Mesendoderm (in vitro differentiated cells): ENCODE data around the gene NADSYN1. TPM values are rescaled to one million over a fixed set of nuclear protein-coding genes. Genes with fewer than 3 reads are reported as not detected.
A peak's percentile ranks its signal among the peaks of the same experiment; 100 is the strongest.

Experiments
- DNase-seq: peaks from one replicate; pipeline ENCODE4 v3.0.0; 2013
- H2AK5ac ChIP-seq: 2 replicates; pipeline ENCODE4 v1.6.1; 2013; ENCODE audit warnings: low read length, inconsistent platforms
- H2BK120ac ChIP-seq: 2 replicates; pipeline ENCODE4 v1.6.1; 2013; ENCODE audit warnings: low read depth, mild to moderate bottlenecking, low read length, moderate library complexity, mixed read lengths
- H2BK15ac ChIP-seq: replicated peaks from 2 replicates; pipeline ENCODE4 v1.6.1; 2013; ENCODE audit warnings: low read depth, mild to moderate bottlenecking, moderate library complexity
- H2BK5ac ChIP-seq: 2 replicates; pipeline ENCODE4 v1.6.1; 2013; ENCODE audit warnings: low read length, inconsistent platforms
- H3K18ac ChIP-seq: 2 replicates; pipeline ENCODE4 v1.6.1; 2013; ENCODE audit warnings: mild to moderate bottlenecking, low read length, mixed read lengths
- H3K23ac ChIP-seq: one replicate; pipeline ENCODE4 v1.6.1; 2013; ENCODE audit warnings: low read length
- H3K27ac ChIP-seq: 2 replicates; pipeline ENCODE4 v1.5.1; 2013; ENCODE audit warnings: low read depth, mild to moderate bottlenecking, inconsistent platforms, low read length, moderate library complexity
- H3K27me3 ChIP-seq: 2 replicates; pipeline ENCODE4 v1.6.1; 2013; ENCODE audit warnings: low read length, control low read depth, mild to moderate bottlenecking, inconsistent platforms; ENCODE audit not compliant: insufficient read depth, poor library complexity
- H3K36me3 ChIP-seq: 2 replicates; pipeline ENCODE4 v1.6.1; 2013; ENCODE audit warnings: low read length, inconsistent platforms; ENCODE audit not compliant: control insufficient read depth, insufficient read depth
- H3K4ac ChIP-seq: one replicate; pipeline ENCODE4 v1.6.1; 2013; ENCODE audit warnings: low read depth, mild to moderate bottlenecking, low read length, moderate library complexity
- H3K4me1 ChIP-seq: 2 replicates; pipeline ENCODE4 v1.6.1; 2013; ENCODE audit warnings: low read depth, low read length, inconsistent platforms; ENCODE audit not compliant: control insufficient read depth
- H3K4me2 ChIP-seq: 2 replicates; pipeline ENCODE4 v1.6.1; 2013; ENCODE audit warnings: low read length
- H3K4me3 ChIP-seq: 2 replicates; pipeline ENCODE4 v1.5.1; 2013; ENCODE audit warnings: mild to moderate bottlenecking, low read length
- H3K56ac ChIP-seq: one replicate; pipeline ENCODE4 v1.6.1; 2013; ENCODE audit warnings: low read length
- H3K79me1 ChIP-seq: 2 replicates; pipeline ENCODE4 v1.6.1; 2013; ENCODE audit warnings: low read length, inconsistent platforms
- H3K79me2 ChIP-seq: 2 replicates; pipeline ENCODE4 v1.6.1; 2013; ENCODE audit warnings: mild to moderate bottlenecking, low read length; ENCODE audit not compliant: control insufficient read depth, insufficient read depth
- H3K9ac ChIP-seq: 2 replicates; pipeline ENCODE4 v1.6.1; 2013; ENCODE audit warnings: low read length, inconsistent platforms
- H4K5ac ChIP-seq: one replicate; pipeline ENCODE4 v1.6.1; 2013; ENCODE audit warnings: low read length
- H4K8ac ChIP-seq: one replicate; pipeline ENCODE4 v1.6.1; 2013; ENCODE audit warnings: low read depth, mild to moderate bottlenecking, control low read depth, low read length, moderate library complexity
- WGBS: extraction: QIAGEN DNeasy Blood & Tissue Kit; methylation state at CpG from one replicate; pipeline ENCODE4 v1.1.7; 2013; ENCODE audit warnings: low lambda C conversion rate, missing lambda C conversion rate; ENCODE audit not compliant: insufficient coverage; ENCODE audit errors: extremely low coverage; 5-methylcytosine and 5-hydroxymethylcytosine counted together
- polyA plus RNA-seq, 2 experiments: library from polyadenylated mRNA; stranded (reverse); fragments of 200-250 nt; gene quantifications; one replicate each; pipeline ENCODE4 v1.2.3, GENCODE V29; 2013

The NADSYN1 gene
- polyA plus RNA-seq (2013, experiment 1 of 2): 20.2 TPM
- polyA plus RNA-seq (2013, experiment 2 of 2): 21.5 TPM

DNA sequence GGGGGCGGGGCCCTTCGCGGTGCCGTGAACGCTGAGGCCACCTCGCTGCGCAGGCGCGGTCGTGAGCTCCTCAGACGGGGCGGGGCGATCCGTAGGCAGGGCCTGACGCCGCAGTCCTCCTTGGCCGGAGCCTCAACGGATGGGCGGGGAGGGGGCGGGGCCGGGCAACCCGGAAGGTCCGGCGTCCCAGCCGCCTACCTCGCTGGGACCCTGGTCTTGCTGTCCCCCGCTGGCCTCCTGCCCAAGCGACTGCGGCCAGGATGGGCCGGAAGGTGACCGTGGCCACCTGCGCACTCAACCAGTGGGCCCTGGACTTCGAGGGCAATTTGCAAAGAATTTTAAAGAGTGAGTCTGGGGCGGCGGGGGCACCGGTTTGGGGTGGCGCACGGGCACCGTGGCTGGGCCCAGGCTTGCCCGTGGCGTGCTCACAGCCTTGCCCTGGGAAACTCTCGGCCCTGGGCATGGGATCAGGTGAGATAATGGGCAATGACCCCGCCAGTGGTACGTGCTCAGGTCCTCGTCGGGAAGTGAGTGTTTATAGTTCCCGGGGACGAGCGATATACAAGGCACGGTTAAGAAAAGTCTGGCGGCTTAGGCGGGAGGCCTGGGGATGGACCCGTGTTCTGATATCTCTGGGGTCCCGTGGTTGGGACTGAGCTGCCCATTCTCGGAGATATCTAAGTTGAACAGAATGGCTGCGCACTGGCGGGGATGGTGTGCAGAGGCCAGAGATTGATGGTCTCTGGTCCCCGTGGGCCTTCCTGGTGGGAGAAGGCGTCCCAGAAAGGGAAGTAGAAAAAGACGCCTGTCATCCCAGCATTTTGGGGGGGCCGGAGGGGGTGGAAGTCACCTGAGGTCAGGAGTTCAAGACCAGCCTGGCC, at the start of gene NADSYN1:
TSS of gene NADSYN1 (plus strand) at position 167 of the 881 bp plus-strand sequence. CDS start at position 261, 94 bp downstream.
- Histone ChIP-seq H3K4me3 (peak within 1 kb of the TSS; percentile 63), H2BK15ac (no peak within 1 kb of the TSS), H3K9ac (peak within 1 kb of the TSS; percentile 73), H3K79me1 (peaks cover 4% of the 10 kb centered on the region), H3K27ac (no peak within 1 kb of the TSS), H3K79me2 (peaks cover 6% of the 10 kb centered on the region), H3K23ac (no peak within 1 kb of the TSS), H2BK120ac (no peak within 1 kb of the TSS), H3K36me3 (no peaks in the 10 kb centered on the region), H3K56ac (peak within 1 kb of the TSS; percentile 88), H3K4ac (no peak within 1 kb of the TSS), H4K5ac (no peak within 1 kb of the TSS), H3K27me3 (no peaks in the 10 kb centered on the region), H4K8ac (no peak within 1 kb of the TSS), H2AK5ac (no peak within 1 kb of the TSS), H2BK5ac (no peak within 1 kb of the TSS), H3K18ac (peak within 1 kb of the TSS; percentile 35), H3K4me2 (peak within 1 kb of the TSS; percentile 73), H3K4me1 (no peaks in the 10 kb centered on the region)
- peak; percentile 96 for DNase-seq
- WGBS: no CpG with 5 or more reads among the region's 61 CpGs

DNA sequence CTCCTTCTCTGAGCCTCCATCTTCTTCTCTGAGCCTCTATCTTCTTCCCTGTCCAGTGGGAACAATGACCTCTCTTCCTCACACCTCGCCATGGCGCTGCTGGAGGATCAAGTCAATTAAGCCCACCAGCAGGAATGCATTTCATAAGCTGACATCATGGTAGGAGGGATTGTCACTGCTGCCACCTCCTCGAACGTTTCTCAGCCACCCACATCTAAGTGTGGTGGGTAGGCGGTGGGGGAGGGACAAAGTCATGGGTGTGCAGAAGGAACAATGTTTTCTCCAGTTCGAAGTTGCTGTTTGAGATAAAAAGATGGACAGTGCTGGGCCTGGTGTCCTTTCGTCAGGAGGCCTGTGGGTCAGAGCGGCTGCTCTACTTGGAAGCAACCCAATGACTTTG, 48.8 kb upstream of the NADSYN1 start:
- no peak overlapping the region for H3K4me2 ChIP-seq
- H2BK5ac ChIP-seq: no peak overlapping the region
- H3K36me3 ChIP-seq: no peaks in the 10 kb centered on the region
- H3K4ac ChIP-seq: no peak overlapping the region
- no CpG with 5 or more reads among the region's 8 CpGs for WGBS
- no peaks in the 10 kb centered on the region for H3K79me1 ChIP-seq
- H3K23ac ChIP-seq: no peak overlapping the region
- no peak overlapping the region for H4K8ac ChIP-seq
- H2BK120ac ChIP-seq: no peak overlapping the region
- H3K4me3 ChIP-seq: no peak overlapping the region
- no peak overlapping the region for H3K9ac ChIP-seq
- H3K27ac ChIP-seq: no peak overlapping the region
- peaks cover 2% of the 10 kb centered on the region for H3K4me1 ChIP-seq
- no peak for DNase-seq
- no peaks in the 10 kb centered on the region for H3K27me3 ChIP-seq
- H4K5ac ChIP-seq: no peak overlapping the region
- no peak overlapping the region for H3K18ac ChIP-seq
- no peaks in the 10 kb centered on the region for H3K79me2 ChIP-seq
- H3K56ac ChIP-seq: no peak overlapping the region
- no peak overlapping the region for H2AK5ac ChIP-seq
- no peak overlapping the region for H2BK15ac ChIP-seq

DNA sequence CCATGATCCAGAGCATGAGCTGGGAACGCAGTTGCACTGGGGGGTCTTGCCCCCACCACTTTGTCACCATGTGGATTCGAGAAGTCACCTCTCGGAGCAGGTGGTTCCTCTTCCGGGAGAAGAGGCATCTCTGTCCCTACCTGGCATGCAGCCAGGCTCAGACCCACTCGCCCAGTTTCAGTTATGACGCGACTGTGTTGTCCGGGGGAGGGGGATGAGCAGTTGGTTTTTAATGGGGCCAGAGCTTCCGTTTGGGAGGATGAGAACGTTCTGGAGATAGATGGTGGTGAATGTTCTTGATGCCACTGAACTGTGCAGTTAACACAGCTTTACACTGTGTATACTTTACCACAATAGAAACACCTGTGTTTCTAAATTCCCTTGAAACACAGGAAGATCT, 46.3 kb upstream of the NADSYN1 start:
- no peaks in the 10 kb centered on the region for H3K27me3 ChIP-seq
- H3K4ac ChIP-seq: no peak overlapping the region
- DNase-seq: no peak
- no peak overlapping the region for H3K18ac ChIP-seq
- no peak overlapping the region for H3K56ac ChIP-seq
- no peak overlapping the region for H3K23ac ChIP-seq
- H3K4me3 ChIP-seq: no peak overlapping the region
- no peak overlapping the region for H2BK120ac ChIP-seq
- no peaks in the 10 kb centered on the region for H3K79me2 ChIP-seq
- no peak overlapping the region for H2BK5ac ChIP-seq
- H4K8ac ChIP-seq: no peak overlapping the region
- H3K9ac ChIP-seq: no peak overlapping the region
- no peak overlapping the region for H3K27ac ChIP-seq
- no peak overlapping the region for H3K4me2 ChIP-seq
- no peak overlapping the region for H4K5ac ChIP-seq
- H3K4me1 ChIP-seq: no peaks in the 10 kb centered on the region
- H3K79me1 ChIP-seq: no peaks in the 10 kb centered on the region
- no peaks in the 10 kb centered on the region for H3K36me3 ChIP-seq
- H2AK5ac ChIP-seq: no peak overlapping the region
- no peak overlapping the region for H2BK15ac ChIP-seq
- no CpG with 5 or more reads among the region's 10 CpGs for WGBS

DNA sequence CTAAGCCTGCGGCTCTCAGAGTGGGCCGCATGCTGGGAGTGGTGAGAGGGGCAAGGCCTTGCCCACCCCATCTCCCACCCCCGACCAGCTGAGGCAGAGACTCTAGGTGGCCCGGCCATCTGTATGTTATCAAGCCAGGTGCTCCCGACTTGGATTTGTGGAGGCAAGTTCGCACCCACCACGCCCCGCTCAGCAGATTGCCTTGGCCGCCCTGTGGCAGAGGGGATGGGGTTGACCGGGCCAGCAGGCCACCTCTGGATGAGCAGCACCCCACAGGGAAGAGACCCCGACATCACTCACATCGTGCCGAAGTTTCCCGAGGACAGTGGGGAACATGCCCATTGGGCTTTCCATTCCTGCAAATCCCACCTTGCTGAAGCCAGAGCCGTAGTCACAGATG, 45.6 kb upstream of the NADSYN1 start:
- Histone ChIP-seq H2BK120ac (no peak overlapping the region), H3K56ac (no peak overlapping the region), H2BK15ac (no peak overlapping the region), H3K36me3 (no peaks in the 10 kb centered on the region), H2BK5ac (no peak overlapping the region), H3K4me3 (no peak overlapping the region), H3K4me2 (no peak overlapping the region), H3K79me2 (no peaks in the 10 kb centered on the region), H3K27me3 (no peaks in the 10 kb centered on the region), H3K79me1 (no peaks in the 10 kb centered on the region), H3K27ac (no peak overlapping the region), H2AK5ac (no peak overlapping the region), H3K23ac (no peak overlapping the region), H4K8ac (no peak overlapping the region), H3K4ac (no peak overlapping the region), H3K9ac (no peak overlapping the region), H3K18ac (no peak overlapping the region), H3K4me1 (no peaks in the 10 kb centered on the region), H4K5ac (no peak overlapping the region)
- no peak for DNase-seq
- whole genome bisulfite sequencing: no CpG with 5 or more reads among the region's 15 CpGs

- Histone ChIP-seq H2BK120ac (no peak overlapping the region), H2BK15ac (no peak overlapping the region), H3K18ac (no peak overlapping the region), H3K4ac (no peak overlapping the region), H4K8ac (no peak overlapping the region), H3K27me3 (no peaks in the 10 kb centered on the region), H3K79me1 (no peaks in the 10 kb centered on the region), H3K4me3 (no peak overlapping the region), H3K23ac (no peak overlapping the region), H3K4me2 (no peak overlapping the region), H3K9ac (no peak overlapping the region), H4K5ac (no peak overlapping the region), H3K79me2 (no peaks in the 10 kb centered on the region), H3K56ac (no peak overlapping the region), H2AK5ac (no peak overlapping the region), H3K36me3 (no peaks in the 10 kb centered on the region), H3K27ac (no peak overlapping the region), H2BK5ac (no peak overlapping the region), H3K4me1 (no peaks in the 10 kb centered on the region)
- WGBS: no CpG with 5 or more reads among the region's 7 CpGs
- no peak for DNase-seq
Observed at GRCh38 chr11:71408826-71409225, 44.2 kb upstream of the NADSYN1 start.
